SU-DHL-6 (cell line): ENCODE measurements around the gene DDX11.
"Not testable (repeated sequence)": the region's sequence is repeated elsewhere in the genome, so short reads cannot be mapped to it uniquely, and the experiment has no call there.

ENCODE experiments used
- EZH2phosphoT487 ChIP-seq: fragments of 200-600 bp; sonication (generic), shearing (Covaris generic); conservative IDR thresholded peaks from 2 replicates; pipeline ENCODE4 v1.6.1; 2018; ENCODE audit warnings: mild to moderate bottlenecking, antibody characterized with exemption, low read length, moderate library complexity, mixed read lengths
- TF ChIP-seq, protein P1 (sequence below): fragments of 200-600 bp; sonication (generic); IDR thresholded peaks from one replicate; pipeline ENCODE4 v1.5.1; 2017; ENCODE audit warnings: antibody characterized with exemption, mild to moderate bottlenecking, low read length, moderate library complexity; ENCODE audit not compliant: insufficient read depth, poor library complexity, severe bottlenecking

DNA sequence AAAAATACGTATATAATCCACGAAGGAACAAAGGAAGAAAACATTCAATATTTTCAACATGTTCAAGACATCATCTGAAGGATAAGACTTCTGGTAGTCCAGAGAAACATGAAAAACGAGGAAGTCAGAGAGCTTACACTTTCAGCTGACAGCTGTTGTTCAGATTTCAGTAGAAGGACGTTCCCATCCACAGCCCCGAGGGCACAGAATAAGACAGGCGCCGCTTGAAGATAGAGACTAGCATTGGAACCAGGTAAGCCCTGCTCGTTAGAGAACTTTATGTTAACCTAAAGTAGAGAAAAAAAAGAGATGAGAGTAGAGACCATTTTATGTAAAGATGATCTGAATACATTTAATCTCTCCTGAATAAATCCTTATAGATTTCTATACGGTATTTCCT lies 71.1 kb downstream of the DDX11 start:
- TF ChIP-seq, protein P1, sequence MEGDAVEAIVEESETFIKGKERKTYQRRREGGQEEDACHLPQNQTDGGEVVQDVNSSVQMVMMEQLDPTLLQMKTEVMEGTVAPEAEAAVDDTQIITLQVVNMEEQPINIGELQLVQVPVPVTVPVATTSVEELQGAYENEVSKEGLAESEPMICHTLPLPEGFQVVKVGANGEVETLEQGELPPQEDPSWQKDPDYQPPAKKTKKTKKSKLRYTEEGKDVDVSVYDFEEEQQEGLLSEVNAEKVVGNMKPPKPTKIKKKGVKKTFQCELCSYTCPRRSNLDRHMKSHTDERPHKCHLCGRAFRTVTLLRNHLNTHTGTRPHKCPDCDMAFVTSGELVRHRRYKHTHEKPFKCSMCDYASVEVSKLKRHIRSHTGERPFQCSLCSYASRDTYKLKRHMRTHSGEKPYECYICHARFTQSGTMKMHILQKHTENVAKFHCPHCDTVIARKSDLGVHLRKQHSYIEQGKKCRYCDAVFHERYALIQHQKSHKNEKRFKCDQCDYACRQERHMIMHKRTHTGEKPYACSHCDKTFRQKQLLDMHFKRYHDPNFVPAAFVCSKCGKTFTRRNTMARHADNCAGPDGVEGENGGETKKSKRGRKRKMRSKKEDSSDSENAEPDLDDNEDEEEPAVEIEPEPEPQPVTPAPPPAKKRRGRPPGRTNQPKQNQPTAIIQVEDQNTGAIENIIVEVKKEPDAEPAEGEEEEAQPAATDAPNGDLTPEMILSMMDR, result not testable (repeated sequence)
- TF ChIP-seq EZH2phosphoT487, result not testable (repeated sequence)
